Activated B cell treated with CpG ODN at 0.5 μM for 24 hours (primary cell): ENCODE results near the gene LYRM1. TPM values are rescaled to one million over a fixed set of nuclear protein-coding genes. Genes with fewer than 3 reads are reported as not detected.
A peak's percentile ranks its signal among the peaks of the same experiment; 100 is the strongest.

Experiments used
- ATAC-seq: fragments of 200-7000 bp; cut with Tn5 transposase; one replicate; pipeline ENCODE4 v1.10.0; 2021; ENCODE audit warnings: low read depth, mild to moderate bottlenecking, moderate library complexity
- CTCF ChIA-PET: fragments of 350-600 bp; sonication (Branson Sonifier 250); formaldehyde crosslinking; loops from one replicate; lab custom pipeline; 2021; ENCODE audit warnings: antibody characterized with exemption; lab: Charles Lee
- POLR2A ChIA-PET: fragments of 350-600 bp; sonication (Branson Sonifier 250); formaldehyde crosslinking; loops from one replicate; lab custom pipeline; 2021; ENCODE audit warnings: antibody characterized with exemption; lab: Charles Lee
- DNase-seq: peaks from one replicate; pipeline ENCODE4 v3.0.0; 2022
- H3K27ac Mint-ChIP-seq: one replicate; pipeline ENCODE4 v1.8.0; 2020; ENCODE audit warnings: mixed read lengths
- H3K27me3 Mint-ChIP-seq: one replicate; pipeline ENCODE4 v1.8.0; 2021; ENCODE audit warnings: mixed read lengths
- H3K36me3 Mint-ChIP-seq: one replicate; pipeline ENCODE4 v1.8.0; 2021; ENCODE audit warnings: low read depth, mixed read lengths
- H3K4me1 Mint-ChIP-seq: one replicate; pipeline ENCODE4 v1.8.0; 2021; ENCODE audit warnings: mixed read lengths
- H3K4me3 Mint-ChIP-seq: one replicate; pipeline ENCODE4 v1.8.0; 2020; ENCODE audit warnings: mild to moderate bottlenecking, mixed read lengths
- H3K9me3 Mint-ChIP-seq: one replicate; pipeline ENCODE4 v1.8.0; 2020; ENCODE audit warnings: mixed read lengths
- CTCF ChIP-seq: fragments of 200-600 bp; IDR thresholded peaks from one replicate; pipeline ENCODE4 v1.8.0; 2022; ENCODE audit warnings: antibody characterized with exemption, mild to moderate bottlenecking
- intact Hi-C: fragments of 100-400 bp; cut with micrococcal nuclease; formaldehyde crosslinking; loops from one replicate; pipeline ENCODE4 v1.15.1; 2024
- total RNA-seq: library from RNA; stranded (reverse); gene quantifications from 2 replicates; pipeline ENCODE4 v1.2.3, GENCODE V29; 2022

LYRM1 gene
- total RNA-seq, 1 donor from 2014 or later, result 20.7 TPM

GRCh38 chr16:20901436-20902112 is 1.0 kb downstream of the LYRM1 start:
- POLR2A ChIA-PET, result interaction anchor here (1.0 to 3.2 kb wide), 4 partner anchors 27 to 1290 kb away, joined by 3 to 21 read pairs (median 10); no protein-coding TSS in a partner anchor
- intact Hi-C loops, result loop anchor here (2.0 to 10.0 kb wide), 5 partner anchors 47 to 229 kb away; partner anchors contain the start of genes ERI2, REXO5 and THUMPD1
- CTCF ChIA-PET, result no interaction called here
- Mint-ChIP-seq H3K36me3 (peaks cover 15% of the 10 kb centered on the region), H3K9me3 (no peaks in the 10 kb centered on the region), H3K4me3 (peak overlapping the region; percentile 91), H3K27me3 (no peaks in the 10 kb centered on the region), H3K4me1 (peaks cover 61% of the 10 kb centered on the region), H3K27ac (peak overlapping the region; percentile 95)
- peak; percentile 29 for ATAC-seq
- no peak for TF ChIP-seq CTCF
- DNase-seq, result peak; percentile 37

- H3K9me3 Mint-ChIP-seq, result no peaks in the 10 kb centered on the region
Measured at GRCh38 chr16:20902426-20902825, 1.9 kb downstream of the LYRM1 start.

GRCh38 chr16:20903116-20903898 is 2.7 kb downstream of the LYRM1 start:
- Mint-ChIP-seq H3K36me3 (peaks cover 20% of the 10 kb centered on the region), H3K9me3 (no peaks in the 10 kb centered on the region), H3K4me3 (peak overlapping the region; percentile 52), H3K4me1 (peaks cover 61% of the 10 kb centered on the region), H3K27me3 (no peaks in the 10 kb centered on the region), H3K27ac (no peak overlapping the region)
- ChIA-PET CTCF (interaction anchor here (1.4 kb wide), 1 partner anchor 27 kb away, joined by 3 read pairs; no protein-coding TSS in a partner anchor), POLR2A (interaction anchor here (1.0 to 3.2 kb wide), 3 partner anchors 15 to 97 kb away, joined by 3 to 18 read pairs (median 4); partner anchors contain the start of genes ERI2 and REXO5)
- no peak for ATAC-seq
- DNase-seq, result no peak
- no peak for TF ChIP-seq CTCF
- intact Hi-C loops, result loop anchor here (5.0 to 10.0 kb wide), 2 partner anchors 49 to 231 kb away; no protein-coding TSS in a partner anchor

More at GRCh38 chr16:20902426-20902825, 1.9 kb downstream of the LYRM1 start:
- no peak for ATAC-seq
- intact Hi-C loops, result loop anchor here (5.0 to 10.0 kb wide), 2 partner anchors 48 to 230 kb away; no protein-coding TSS in a partner anchor
- no peaks in the 10 kb centered on the region for H3K27me3 Mint-ChIP-seq
- POLR2A ChIA-PET, result interaction anchor here (3.2 kb wide), 1 partner anchor 28 kb away, joined by 18 read pairs; no protein-coding TSS in a partner anchor
- peaks cover 18% of the 10 kb centered on the region for H3K36me3 Mint-ChIP-seq
- H3K4me3 Mint-ChIP-seq, result peak overlapping the region; percentile 91
- peaks cover 61% of the 10 kb centered on the region for H3K4me1 Mint-ChIP-seq
- DNase-seq, result no peak
- CTCF ChIA-PET, result no interaction called here
- TF ChIP-seq CTCF, result no peak
- no peak overlapping the region for H3K27ac Mint-ChIP-seq

GRCh38 chr16:20903899-20904506 is 3.4 kb downstream of the LYRM1 start:
- intact Hi-C loops, result loop anchor here (5.0 to 10.0 kb wide), 2 partner anchors 49 to 232 kb away; no protein-coding TSS in a partner anchor
- ATAC-seq, result no peak
- no peak for TF ChIP-seq CTCF
- Mint-ChIP-seq H3K4me3 (peak overlapping the region; percentile 62), H3K36me3 (peaks cover 20% of the 10 kb centered on the region), H3K4me1 (peaks cover 58% of the 10 kb centered on the region), H3K27me3 (no peaks in the 10 kb centered on the region), H3K9me3 (no peaks in the 10 kb centered on the region), H3K27ac (peak overlapping the region; percentile 80)
- ChIA-PET CTCF (interaction anchor here (1.4 kb wide), 1 partner anchor 28 kb away, joined by 3 read pairs; no protein-coding TSS in a partner anchor), POLR2A (interaction anchor here (0.6 to 3.2 kb wide), 6 partner anchors 14 to 997 kb away, joined by 3 to 18 read pairs (median 3); partner anchors contain the start of genes ACSM3, ERI2, REXO5 and THUMPD1)
- no peak for DNase-seq
